SW480 (cell line): ENCODE measurements around the gene AP1B1.
"Not testable (repeated sequence)": the region's sequence is repeated elsewhere in the genome, so short reads cannot be mapped to it uniquely, and the experiment has no call there.

Experiments
- DNase-seq: peaks from one replicate; pipeline ENCODE4 v3.0.0-alpha.2; 2016; ENCODE audit warnings: low spot score

AP1B1 gene

DNA sequence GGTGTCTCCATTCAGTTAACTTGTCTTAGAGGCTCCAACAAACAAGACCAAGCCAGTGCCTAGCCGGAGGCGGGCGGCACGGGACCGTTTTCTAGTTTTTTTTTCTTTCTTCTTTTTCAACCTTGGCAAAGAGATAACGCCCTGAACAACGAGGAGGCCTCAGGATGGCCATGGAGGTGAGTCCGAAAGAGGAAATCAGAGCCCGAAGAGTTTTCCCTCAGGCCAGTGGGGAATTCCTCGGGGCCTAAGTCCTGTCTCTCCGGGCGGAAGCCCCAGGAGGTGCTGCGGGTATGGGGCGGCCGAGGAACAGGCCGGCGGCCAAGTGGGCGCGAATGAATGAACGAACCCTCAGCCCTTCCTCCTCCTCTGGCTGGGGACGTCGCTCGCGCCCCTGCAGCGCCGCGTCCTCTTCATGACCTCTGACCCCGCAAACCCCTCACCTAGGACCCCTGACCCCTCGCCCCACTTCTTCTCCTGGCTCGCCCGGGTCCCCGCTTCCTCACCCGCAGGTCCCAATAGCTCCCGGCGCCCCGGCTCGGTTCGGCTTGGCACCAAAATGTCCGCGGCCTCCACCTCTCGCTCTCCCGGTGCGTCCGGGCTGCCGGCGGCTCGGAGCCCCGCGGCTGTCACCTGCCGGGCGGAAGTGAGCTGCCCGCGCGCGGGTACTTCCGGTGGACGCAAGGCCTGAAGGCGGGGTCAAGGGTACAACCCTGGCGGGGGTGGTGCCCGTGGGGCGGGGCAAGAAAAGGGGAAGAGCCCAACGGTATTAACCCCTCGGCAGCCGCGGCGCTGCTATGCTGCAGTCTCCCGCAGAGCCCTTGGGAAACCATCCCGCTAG, at the start of gene AP1B1:
AP1B1 (minus strand) TSS at position 650 of the 838 bp plus-strand sequence. CDS start 21,327 bp downstream, outside the sequence.
- DNase-seq, result peak; percentile 91

DNA sequence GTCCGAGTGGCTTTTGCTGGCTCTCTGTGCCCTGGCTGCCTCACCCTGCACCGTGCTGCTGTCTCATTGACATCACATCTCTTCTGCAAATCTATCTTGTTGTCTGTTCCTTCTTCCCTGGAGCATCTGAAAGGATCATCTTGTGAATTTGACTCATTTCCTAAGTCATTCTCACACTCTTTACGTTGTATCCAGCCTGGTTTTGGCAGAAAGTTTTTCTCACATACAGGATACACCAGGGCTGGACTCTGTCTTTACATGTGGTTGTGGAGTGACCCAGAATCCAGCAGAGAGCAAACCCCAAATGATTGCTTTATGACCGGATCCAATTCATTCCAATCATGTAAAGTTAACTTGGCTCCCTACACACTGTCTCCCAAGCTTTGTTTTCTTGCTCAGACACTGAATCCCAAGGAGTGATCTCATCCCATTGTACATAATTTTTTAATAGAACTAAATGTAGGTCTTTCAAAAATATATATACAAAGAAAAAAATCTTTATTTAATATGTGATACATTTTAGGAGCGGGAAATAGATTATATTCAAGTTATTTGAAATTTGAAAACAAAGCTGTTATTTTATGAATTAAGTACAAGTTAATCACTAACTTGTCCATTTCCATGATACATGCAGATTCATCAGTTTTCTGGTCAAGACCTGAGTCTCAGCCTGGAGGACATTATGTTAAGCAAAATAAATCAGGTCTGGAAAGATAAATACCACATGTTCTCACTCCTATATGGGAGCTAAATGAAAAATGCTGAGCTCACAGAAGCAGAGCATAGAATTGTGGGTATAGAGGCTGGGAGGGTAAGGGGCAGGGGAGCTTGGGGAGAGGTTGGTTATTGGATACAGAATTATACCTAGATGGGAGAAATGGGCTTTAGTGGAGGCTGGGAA, 47.1 kb upstream of the AP1B1 start:
- no peak for DNase-seq

DNA sequence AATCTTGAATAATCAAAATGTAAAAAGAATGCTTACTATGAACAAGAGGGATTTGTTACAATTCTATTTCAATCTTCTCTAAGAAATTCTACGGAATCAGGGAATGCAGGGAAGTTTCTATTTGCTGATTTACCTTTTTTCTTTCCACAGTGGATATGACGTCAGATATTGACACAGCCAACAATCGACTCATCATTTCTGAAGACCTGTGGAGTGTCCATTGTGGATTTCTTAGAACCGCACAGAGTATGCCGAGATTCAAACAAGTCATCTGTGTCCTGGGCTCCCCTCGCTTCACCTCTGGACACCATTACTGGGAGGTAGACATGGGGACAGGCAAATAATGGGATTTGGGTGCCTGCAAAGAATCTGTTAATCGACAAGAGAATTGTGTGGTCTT, 45.9 kb upstream of the AP1B1 start:
- DNase-seq, result no peak

DNA sequence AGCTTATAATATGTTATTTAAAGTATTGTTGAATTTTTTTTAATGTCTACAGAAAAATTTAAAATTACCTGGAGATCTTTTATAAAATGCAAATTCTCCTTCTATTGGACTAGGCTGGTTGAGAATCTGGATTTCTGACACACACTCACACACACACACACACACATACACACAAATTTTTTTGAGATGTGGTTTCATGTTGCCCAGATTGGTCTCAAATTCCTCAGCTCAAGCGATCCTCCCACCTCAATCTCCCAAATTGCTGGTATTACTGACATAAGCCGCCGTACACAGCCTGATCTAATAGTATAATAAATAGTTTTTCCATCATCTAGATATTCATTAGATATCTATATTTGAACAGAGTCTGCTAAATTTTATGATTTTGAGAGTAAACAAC, 45.5 kb upstream of the AP1B1 start:
- no peak for DNase-seq

DNA sequence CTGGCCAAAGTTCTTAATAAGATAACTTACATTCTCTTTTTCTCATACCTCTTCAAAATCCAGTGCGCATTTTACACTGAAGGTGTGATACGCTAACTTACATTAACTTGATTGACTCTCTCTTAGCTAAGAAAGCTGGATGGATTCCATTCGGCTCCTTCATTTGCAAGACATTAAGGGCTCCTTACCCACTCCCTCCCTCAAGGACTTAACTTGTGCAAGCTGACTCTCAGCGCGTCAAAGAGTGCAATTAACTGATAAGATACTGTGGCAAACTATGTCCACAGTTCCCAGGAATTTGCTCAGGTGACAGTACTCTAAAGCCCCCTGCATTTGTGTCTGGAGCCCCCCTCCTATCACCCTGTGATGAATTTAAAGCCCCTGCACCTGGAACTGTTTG, 43.6 kb upstream of the AP1B1 start:
- no peak for DNase-seq

DNA sequence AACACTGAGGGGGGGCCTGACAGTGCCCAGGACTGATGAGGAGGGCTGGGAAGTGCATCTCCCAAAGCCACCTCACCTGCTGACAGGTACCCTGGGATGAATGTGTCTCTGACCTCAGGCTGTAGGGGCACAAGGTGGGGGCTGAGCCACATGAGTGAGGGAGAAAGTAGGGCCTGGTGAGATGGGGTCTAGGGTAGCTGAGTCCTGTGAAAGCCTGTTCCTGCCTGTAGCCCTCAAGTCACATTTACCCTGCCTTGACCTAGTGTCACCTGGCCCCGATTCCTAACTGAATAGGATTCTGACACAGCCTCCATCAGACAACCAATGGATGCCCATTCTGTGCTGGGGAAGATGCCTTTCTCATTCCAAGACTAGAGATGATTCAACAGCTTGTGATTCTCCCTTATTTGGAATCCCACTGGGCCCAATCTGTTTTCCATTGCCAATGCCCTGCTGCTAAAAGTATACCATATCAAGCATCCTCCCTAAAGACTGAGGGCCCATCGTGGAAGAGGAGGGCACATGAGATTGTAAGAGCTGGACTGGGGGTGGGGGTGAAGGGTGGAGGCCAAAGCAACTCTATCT, 38.9 kb upstream of the AP1B1 start:
- DNase-seq, result no peak

DNA sequence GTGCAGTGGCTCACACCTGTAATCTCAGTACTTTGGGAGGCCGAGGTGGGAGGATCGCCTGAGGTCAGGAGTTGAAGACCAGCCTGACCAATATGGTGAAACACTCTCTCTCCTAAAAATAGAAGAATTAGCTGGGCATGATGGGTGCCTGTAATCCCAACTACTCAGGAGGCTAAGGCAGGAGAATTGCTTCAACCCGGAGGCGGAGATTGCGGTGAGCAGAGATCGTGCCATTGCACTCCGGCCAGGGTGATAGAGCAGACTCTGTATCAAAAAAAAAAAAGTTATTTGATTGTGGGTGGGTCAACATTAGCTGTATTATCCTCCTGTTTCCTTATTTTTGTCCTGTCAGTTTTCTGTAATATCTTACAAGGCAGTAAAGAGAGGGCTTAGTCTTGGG, 38.1 kb upstream of the AP1B1 start:
- DNase-seq, result no peak

DNA sequence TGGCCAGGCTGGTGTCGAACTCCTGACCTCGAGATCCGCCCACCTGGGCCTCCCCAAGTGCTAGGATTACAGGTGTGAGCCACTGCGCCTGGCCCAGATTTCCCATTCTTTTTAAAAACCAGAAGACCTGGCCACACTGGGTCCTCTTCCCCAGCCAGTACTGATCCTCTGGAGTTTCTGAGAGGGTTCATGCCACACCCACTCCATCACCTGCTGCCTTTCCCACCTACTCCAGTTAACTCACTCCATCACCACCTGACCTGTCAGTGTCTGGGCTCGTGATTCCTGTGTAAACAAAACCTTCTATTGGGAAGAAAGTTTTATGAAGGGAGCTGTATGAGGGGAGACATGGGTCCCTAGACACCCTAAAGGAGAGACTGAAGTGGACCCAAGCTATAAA, 30.3 kb upstream of the AP1B1 start:
- not testable (repeated sequence) for DNase-seq

DNA sequence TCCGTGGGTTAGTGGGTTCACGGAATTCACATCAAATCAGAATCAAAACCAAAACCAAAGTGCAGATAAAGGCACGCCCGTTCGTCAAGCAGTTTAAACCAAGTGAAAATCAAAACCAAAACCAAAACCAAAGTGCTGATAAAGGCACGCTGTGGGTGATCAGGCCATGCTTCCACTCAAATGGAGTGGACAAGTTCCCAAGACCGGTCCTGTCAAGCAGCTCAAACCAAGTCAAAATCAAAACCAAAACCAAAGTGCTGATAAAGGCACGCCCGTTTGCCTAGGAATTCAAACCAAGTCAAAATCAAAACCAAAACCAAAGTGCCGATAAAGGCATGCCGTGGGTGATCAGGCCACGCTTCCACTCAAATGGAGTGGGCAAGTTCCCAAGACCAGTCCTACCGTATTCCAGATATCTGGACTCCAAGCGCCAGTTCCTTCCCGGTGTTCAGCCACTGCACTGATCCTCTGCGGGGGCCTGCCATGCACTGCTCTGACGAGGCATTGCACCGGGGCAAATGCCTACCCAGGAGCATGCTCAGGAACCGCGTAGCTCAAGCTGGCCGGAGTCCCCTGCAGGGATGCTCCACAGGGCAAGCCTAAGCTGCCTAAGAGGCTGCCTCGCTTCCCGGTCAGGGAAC, 26.7 kb upstream of the AP1B1 start:
- peak; percentile 49 for DNase-seq

DNA sequence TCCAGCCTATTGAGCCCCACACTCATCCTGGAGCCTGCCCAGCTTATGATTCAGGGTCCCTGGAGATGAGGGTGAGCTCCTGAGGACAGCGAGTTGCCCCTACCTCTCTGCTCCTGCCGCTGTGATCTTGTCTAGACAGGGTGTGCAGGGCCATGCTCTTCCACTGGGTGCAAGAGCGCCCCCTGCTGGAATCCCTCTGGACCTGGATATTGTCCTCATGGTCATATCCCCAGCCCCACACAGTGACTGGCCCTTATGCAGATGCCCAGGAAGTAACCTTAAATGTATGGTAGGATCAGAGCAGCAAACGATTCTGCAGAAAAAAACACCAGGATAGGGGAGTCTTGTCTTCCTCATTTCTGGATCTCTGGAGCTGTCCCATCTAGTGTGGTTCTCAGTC, 24.4 kb upstream of the AP1B1 start:
- DNase-seq, result not testable (repeated sequence)

DNA sequence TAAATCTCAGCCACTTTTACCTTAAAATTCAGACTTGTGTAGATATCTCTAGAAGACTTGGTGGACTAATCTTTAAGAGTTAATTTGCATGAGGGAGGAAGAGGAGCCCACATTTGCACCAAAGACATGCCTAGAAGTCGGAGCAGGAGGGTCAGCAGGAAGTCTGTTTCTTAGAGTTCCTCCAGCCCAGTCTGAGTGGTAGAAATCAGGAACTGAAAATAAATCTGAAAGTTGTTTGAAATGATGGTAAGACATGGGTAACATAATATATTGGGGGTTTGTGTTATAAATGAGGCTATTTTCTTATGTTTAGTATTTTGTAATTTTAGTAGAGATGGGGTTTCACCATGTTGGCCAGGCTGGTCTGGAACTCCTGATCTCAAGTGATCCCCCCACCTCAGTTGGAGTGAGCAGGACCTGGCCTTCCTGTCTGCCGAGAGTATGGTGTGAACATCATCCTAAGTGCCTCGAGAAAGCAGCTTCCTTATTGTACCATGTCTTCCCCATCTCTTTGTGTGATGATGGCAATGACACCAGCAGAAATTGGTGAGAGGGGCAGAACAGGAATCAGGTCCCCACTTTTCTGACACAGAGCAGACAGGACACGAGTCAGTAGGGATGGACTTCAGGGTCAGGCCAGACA, 23.3 kb upstream of the AP1B1 start:
- not testable (repeated sequence) for DNase-seq

DNA sequence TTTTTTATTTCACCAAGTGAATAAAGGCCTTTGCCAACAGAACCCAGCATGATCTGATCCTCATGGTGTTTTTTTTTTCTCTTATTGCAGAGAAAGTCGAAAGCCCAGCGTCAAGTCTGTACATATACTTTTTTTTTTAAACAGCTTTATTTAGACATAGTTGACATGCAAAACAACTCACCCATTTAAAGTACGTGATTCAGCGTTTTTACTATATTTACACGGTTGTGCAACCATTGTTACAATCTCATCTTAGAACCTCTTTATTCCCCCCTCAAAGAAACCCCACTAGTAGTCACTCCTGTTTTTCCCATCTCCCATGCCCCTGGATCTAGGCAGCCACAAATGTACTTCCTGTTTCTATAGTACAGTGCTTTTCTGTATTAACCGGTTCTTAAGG, 20.6 kb upstream of the AP1B1 start:
- no peak for DNase-seq

DNA sequence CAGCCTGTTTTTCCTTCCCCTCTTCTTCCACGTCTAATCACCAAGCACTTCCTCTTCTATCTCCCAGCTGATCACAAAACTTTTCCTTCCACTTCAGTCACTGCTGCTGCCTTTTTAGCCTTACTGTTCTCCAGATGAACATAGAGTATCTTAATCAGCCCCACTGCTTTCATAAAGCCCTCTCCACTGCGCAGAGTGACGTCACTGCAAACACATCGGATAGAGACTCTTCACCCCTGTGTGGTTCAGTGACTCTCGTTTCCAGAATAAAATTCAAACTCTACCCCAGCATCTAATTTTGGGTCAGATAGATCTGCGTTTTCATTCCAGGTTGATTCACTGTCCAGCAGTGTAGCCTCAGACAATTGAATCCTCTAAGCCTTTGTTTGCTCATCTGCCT, 13.2 kb upstream of the AP1B1 start:
- DNase-seq, result not testable (repeated sequence)

DNA sequence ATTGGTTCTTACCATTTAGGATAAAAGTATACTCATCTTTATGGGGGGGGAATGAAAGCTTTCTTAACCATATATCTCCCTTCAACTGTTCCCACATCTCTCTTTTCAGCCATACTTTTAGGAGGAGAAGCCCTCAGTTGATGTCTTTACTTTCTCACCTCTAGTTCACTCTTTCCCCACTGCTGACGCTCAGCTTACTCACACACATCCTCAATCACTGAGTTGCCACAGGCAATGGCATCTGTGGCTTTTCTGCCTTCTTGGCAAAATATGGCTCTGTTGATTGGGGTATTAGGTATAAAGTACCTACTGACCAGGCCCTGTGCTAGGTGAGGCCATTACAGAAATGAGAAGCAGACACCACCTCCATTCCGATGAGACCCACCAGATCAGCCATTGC, 12.2 kb upstream of the AP1B1 start:
- no peak for DNase-seq

DNA sequence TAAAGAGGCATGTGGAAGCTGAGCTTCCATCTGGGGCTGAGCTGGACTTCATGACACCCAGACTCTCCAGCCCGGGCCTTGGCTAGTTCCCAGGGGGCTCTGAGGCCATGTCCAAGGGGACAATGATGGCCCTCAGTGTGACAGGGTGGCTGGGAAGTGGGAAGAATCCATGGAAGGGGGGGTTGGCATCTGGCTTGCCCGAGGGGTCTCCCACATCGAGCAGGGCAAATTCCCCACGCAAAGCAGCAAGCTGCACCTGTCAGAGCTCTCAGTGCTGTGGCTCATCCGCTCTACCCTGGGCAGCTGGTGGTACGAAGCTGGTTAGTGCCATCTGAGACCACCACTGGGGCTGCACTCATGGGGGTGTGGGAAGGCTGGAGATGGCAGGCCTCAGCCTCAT, 9.4 kb upstream of the AP1B1 start:
- no peak for DNase-seq

DNA sequence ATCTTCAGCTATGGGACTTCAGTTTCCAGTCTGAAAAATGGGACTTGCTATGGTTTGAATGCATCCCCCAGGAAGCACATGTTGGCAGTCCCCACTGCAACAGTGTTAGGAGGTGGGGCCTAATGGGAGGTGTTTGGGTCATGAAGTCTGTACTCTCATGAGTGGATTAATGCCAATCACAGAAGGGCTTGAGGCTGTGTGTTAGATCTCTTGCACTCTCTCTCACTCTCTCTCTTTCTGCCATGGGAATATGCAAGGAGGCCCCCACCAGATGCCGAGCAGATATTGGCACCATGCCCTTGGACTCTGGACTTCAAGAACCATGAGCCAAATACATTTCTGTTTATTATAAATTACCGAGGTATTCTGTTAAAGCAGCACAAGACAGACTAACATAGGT, 7.8 kb upstream of the AP1B1 start:
- no peak for DNase-seq

DNA sequence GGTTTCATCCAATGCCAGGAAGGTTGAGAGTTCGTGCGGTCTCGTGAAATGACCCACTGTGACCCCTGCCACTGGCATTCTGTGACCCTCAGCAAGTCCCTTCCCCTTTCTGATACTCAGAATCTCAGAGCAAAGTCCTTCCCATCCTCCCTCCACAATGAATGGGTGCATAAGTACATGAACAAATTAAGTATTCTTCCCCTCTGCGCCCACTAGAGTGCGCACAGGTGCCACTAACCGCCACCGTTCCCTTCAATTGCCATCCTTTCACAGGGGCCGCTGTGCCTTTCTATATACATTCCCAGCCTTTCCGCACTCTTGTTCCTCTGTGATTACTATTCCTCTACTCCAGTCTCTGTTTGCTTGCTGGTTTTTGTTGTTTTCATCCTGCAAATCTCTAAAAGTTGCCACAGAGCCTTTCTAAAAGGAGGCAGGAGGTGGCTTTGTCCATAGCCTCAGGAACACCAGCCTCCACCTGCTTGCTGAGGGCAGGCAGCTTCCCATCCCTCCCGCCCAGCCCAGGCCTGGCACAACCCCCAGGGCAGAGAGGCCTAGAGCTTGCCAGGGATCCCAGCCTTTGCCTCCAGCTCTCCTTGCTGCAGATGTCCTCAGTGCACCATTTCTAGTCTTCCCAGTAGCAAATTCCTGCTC, 6.7 kb upstream of the AP1B1 start:
- DNase-seq, result peak; percentile 75

DNA sequence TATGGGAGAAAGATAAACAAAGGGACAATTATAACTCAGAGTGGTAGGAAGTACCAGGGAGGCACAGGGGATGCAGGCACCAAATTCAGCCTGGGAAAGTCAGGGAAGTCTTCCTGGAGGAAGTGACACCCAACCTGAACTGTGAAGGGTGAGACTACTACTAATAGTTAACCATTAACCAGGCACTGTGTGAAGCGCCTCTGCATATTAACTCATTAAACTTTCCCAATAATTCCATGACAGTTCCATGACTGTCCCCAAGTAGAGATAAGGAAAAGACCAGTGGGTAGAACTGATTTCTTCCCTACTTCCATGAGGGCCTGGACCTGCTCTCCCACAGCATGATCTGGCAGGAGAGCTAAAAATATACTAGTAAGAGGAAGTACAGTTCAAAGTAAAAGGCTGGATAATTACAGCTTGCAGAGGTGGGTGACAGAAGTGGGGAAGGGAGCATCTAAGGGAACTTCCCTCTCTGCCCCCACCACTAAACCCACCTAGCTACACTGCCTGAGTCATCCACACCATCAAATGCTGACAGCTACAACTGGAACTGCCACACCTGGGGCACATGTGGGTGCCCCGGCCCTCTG, 4.7 kb upstream of the AP1B1 start:
- DNase-seq, result peak; percentile 12

DNA sequence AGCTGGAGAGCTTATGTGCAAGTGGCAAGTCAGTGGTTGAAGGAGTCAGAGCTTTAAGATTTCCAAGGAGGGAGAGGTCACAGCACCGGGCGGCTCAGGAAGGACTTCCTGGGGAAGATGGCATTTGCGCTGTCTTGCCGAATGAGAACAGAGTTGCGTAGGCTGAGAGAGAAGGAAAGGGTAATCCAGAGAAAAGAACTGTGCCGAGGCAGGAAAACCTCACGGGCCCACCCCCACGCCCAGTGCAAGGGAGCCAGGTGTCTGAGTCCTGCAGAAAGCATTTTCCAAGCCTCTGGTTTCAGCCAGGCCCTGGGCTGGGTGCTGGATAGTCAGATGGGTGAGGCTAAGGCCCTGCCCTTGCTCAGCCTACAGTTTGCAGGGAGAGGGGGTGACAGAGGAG, 3.2 kb upstream of the AP1B1 start:
- DNase-seq, result no peak

DNA sequence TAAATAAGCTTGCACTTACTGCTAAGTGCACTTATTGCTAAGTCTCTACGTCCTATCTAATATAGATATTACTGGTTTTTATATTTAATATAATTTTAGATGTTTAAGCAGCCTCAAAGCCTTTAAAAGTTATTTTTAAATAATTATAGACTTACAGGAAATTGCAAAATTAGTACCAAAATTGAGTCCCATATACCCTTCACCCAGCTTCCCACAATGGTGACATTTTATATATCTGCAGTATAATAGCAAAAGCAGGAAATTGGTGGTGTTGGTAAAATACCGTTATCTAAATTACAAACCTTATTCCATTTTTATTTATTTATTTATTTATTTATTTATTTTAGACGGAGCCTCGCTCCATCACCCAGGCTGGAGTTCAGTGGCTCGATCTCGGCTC, 1.9 kb upstream of the AP1B1 start:
- no peak for DNase-seq

DNA sequence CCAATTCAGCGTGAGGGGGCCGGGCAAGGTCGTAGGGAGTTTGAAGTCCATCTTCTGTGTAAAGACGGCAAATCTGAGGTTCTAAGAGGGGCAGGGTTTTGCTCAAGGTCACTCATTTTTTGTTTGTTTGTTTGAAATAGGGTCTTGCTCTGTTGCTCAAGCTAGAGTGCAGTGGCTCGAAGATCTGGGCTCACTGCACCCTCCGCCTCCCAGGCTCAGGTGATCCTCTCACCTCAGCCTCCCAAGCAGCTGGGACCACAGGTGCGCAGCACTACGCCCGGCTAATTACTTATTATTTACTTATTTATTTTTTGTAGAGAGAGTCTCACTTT, 355 bp upstream of the AP1B1 start:
- DNase-seq, result no peak
